GM12892 (cell line): ENCODE measurements around the gene ANKRD60.

Source experiments
- POLR2A ChIP-seq: IDR thresholded peaks from 2 replicates; pipeline ENCODE4 v1.6.1; 2011; ENCODE audit warnings: low read depth, low read length, control low read depth
- POLR2AphosphoS5 ChIP-seq: IDR thresholded peaks from 2 replicates; pipeline ENCODE4 v1.6.1; 2011; ENCODE audit warnings: low read depth, low read length, control low read depth
- TAF1 ChIP-seq: IDR thresholded peaks from 2 replicates; pipeline ENCODE4 v1.6.1; 2011; ENCODE audit warnings: low read depth, mild to moderate bottlenecking, control low read depth, low read length, borderline replicate concordance

- TF ChIP-seq POLR2A (no peak), POLR2AphosphoS5 (no peak), TAF1 (no peak)
These were observed 49.4 kb upstream of the ANKRD60 start for GRCh38 chr20:58277578-58278472.
